ENCODE results near the gene MUC7.
A peak's percentile ranks its signal among the peaks of the same experiment; 100 is the strongest.
"Not testable (repeated sequence)": the region's sequence is repeated elsewhere in the genome, so short reads cannot be mapped to it uniquely, and the experiment has no call there.

The MUC7 gene

DNA sequence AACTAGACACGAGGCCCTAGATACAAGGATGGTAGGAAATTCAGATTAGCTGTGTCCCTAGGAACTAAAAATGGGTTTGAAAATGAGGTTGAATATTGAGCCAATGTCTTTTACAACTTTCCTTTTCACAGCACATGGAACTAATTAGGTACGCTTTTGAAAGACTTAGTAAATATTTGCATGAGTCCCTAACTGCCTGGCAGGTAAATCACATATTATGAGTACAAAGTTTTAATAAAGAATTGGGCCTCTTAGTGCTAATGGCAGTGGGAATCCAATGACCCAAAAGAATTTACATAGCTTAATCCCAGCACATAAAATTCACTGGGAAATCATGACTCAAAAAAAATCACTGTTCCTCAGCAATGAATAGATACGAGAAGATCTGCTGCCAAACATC is 16.8 kb downstream of the MUC7 start:
- Histone ChIP-seq H3K36me3 (ENCODE audit: low read depth) (no peaks in the 10 kb centered on the region), H3K9me3 (ENCODE audit: severe bottlenecking) (no peaks in the 10 kb centered on the region), H3K4me1 (ENCODE audit: insufficient read depth, poor library complexity, severe bottlenecking) (no peaks in the 10 kb centered on the region), H3K27ac (ENCODE audit: poor library complexity, severe bottlenecking) (no peak overlapping the region), H3K27me3 (ENCODE audit: insufficient read depth, poor library complexity, severe bottlenecking) (no peaks in the 10 kb centered on the region), H3K4me3 (ENCODE audit: severe bottlenecking) (no peak overlapping the region)
- ATAC-seq (ENCODE audit: low read depth) (no peak), DNase-seq (ENCODE audit: low spot score) (no peak)
- TF ChIP-seq, protein P1, sequence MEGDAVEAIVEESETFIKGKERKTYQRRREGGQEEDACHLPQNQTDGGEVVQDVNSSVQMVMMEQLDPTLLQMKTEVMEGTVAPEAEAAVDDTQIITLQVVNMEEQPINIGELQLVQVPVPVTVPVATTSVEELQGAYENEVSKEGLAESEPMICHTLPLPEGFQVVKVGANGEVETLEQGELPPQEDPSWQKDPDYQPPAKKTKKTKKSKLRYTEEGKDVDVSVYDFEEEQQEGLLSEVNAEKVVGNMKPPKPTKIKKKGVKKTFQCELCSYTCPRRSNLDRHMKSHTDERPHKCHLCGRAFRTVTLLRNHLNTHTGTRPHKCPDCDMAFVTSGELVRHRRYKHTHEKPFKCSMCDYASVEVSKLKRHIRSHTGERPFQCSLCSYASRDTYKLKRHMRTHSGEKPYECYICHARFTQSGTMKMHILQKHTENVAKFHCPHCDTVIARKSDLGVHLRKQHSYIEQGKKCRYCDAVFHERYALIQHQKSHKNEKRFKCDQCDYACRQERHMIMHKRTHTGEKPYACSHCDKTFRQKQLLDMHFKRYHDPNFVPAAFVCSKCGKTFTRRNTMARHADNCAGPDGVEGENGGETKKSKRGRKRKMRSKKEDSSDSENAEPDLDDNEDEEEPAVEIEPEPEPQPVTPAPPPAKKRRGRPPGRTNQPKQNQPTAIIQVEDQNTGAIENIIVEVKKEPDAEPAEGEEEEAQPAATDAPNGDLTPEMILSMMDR (IDR thresholded peaks at IDR 0.05; ENCODE audit: poor library complexity, severe bottlenecking) = no peak

- no peak overlapping the region for H3K4me3 ChIP-seq (ENCODE audit: severe bottlenecking)
Measured at GRCh38 chr4:70496231-70496630, 24.2 kb downstream of the MUC7 start.

GRCh38 chr4:70501838-70502237 is 29.8 kb downstream of the MUC7 start:
- ATAC-seq (ENCODE audit: low read depth); H3K27me3 ChIP-seq (ENCODE audit: insufficient read depth, poor library complexity, severe bottlenecking); H3K4me3 ChIP-seq (ENCODE audit: severe bottlenecking); H3K27ac ChIP-seq (ENCODE audit: poor library complexity, severe bottlenecking); H3K4me1 ChIP-seq (ENCODE audit: insufficient read depth, poor library complexity, severe bottlenecking); H3K36me3 ChIP-seq (ENCODE audit: low read depth); H3K9me3 ChIP-seq (ENCODE audit: severe bottlenecking); DNase-seq (ENCODE audit: low spot score): not testable (repeated sequence)

More at GRCh38 chr4:70496231-70496630, 24.2 kb downstream of the MUC7 start:
- Histone ChIP-seq H3K9me3 (ENCODE audit: severe bottlenecking) (no peaks in the 10 kb centered on the region), H3K27ac (ENCODE audit: poor library complexity, severe bottlenecking) (no peak overlapping the region), H3K27me3 (ENCODE audit: insufficient read depth, poor library complexity, severe bottlenecking) (no peaks in the 10 kb centered on the region), H3K4me1 (ENCODE audit: insufficient read depth, poor library complexity, severe bottlenecking) (no peaks in the 10 kb centered on the region), H3K36me3 (ENCODE audit: low read depth) (no peaks in the 10 kb centered on the region)
- ATAC-seq (ENCODE audit: low read depth) (no peak), DNase-seq (ENCODE audit: low spot score) (no peak)
- TF ChIP-seq, protein P1 (IDR thresholded peaks at IDR 0.05; ENCODE audit: poor library complexity, severe bottlenecking) = no peak

- Histone ChIP-seq H3K4me3 (ENCODE audit: severe bottlenecking) (no peak overlapping the region), H3K27me3 (ENCODE audit: insufficient read depth, poor library complexity, severe bottlenecking) (no peaks in the 10 kb centered on the region)
Measured at GRCh38 chr4:70504733-70505132, 32.7 kb downstream of the MUC7 start.

DNA sequence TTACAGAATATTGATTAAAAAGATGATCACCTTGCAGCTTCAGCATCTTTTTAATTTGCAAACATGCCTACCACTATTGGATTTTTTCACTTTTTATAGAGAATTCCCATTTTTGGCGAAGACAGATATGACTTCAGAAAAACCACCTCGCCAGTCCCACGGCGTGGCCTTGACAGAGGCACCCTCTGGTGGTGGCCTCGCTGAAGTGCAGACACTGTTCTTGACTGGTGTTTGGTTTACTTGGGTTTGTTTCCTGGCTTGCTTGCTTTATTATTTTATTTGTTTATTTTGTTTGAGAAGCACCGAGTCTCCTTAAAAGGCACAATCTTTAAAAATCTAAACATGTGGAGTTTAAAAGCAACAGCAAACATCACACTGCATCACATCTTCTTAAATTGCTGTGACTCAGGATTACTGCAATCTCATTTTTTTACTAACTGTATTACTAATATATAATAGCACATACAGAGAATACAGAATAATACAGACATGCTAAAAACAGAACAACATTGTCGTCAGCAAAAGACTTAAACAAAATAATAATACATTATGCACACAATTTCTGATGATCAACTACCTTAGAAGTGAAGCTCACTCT is 33.3 kb downstream of the MUC7 start:
- TF ChIP-seq, protein P1 (IDR thresholded peaks at IDR 0.05; ENCODE audit: poor library complexity, severe bottlenecking) = peak; percentile 96
- Histone ChIP-seq H3K4me3 (ENCODE audit: severe bottlenecking) (no peak overlapping the region), H3K36me3 (ENCODE audit: low read depth) (no peaks in the 10 kb centered on the region), H3K9me3 (ENCODE audit: severe bottlenecking) (no peaks in the 10 kb centered on the region), H3K4me1 (ENCODE audit: insufficient read depth, poor library complexity, severe bottlenecking) (no peaks in the 10 kb centered on the region), H3K27ac (ENCODE audit: poor library complexity, severe bottlenecking) (no peak overlapping the region), H3K27me3 (ENCODE audit: insufficient read depth, poor library complexity, severe bottlenecking) (no peaks in the 10 kb centered on the region)
- no peak for DNase-seq (ENCODE audit: low spot score)
- peak; percentile 76; the same call in 2 of the 3 replicates for ATAC-seq (ENCODE audit: low read depth)

More at GRCh38 chr4:70504733-70505132, 32.7 kb downstream of the MUC7 start:
- H3K36me3 ChIP-seq (ENCODE audit: low read depth) = no peaks in the 10 kb centered on the region
- no peaks in the 10 kb centered on the region for H3K9me3 ChIP-seq (ENCODE audit: severe bottlenecking)
- no peak for ATAC-seq (ENCODE audit: low read depth)
- TF ChIP-seq, protein P1 (IDR thresholded peaks at IDR 0.05; ENCODE audit: poor library complexity, severe bottlenecking) = no peak
- no peaks in the 10 kb centered on the region for H3K4me1 ChIP-seq (ENCODE audit: insufficient read depth, poor library complexity, severe bottlenecking)
- no peak for DNase-seq (ENCODE audit: low spot score)
- H3K27ac ChIP-seq (ENCODE audit: poor library complexity, severe bottlenecking) = no peak overlapping the region

Data from RWPE2 (cell line).